ENCODE results near the gene SRPK2.
"Not testable (repeated sequence)": the region's sequence is repeated elsewhere in the genome, so short reads cannot be mapped to it uniquely, and the experiment has no call there.

SRPK2 gene

DNA sequence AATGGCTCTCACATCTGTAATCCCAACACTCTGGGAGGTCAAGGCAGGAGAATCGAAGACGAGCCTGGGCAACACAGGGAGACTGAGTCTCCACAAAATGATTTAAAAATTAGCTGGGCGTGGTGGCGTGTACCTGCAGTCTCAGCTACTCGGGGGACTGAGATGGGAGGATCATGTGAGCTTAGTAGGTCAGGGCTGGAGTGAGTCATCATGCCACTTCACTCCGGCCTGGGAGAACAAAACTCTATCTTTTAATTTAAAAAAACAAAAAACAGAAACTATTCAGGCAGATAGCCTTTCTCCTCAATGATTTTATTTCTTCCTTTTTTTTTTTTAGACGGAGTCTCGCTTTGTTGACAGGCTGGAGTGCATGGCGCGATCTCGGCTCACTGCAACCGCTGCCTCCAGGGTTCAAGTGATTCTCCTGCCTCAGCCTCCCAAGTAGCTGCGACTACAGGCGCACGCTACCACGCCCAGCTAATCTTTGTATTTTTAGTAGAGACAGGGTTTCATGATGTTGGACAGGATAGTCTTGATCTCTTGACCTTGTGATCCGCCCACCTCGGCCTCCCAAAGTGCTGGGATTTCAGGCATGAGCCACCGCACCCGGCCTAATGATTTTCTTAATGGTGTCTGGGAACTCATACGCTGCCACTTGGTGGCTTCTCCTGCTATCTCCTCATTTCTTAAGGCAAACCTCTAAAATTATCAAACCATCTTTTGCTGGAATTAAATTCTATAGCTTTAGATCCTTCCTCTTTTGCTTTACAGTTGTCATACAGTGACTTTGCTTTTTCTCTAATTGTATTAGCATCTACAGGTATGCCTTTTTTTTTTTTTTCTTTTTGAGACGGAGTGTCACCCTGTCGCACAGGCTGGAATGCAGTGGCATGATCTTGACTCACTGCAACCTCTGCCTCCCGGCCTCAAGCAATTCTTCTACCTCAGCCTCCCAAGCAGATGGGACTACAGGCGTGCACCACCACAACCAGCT lies 22.9 kb downstream of the SRPK2 start:
- DNase-seq (ENCODE audit: low read depth in 1 of 2, low spot score in 1 of 2) = no peak
- in situ Hi-C loops (cut with HindIII; ENCODE audit: low pct_unique_long_range_greater_than_20kb, low sequenced_read_pairs) = no loop called here
- TF ChIP-seq JUND (IDR thresholded peaks at IDR 0.05; ENCODE audit: low read depth) = no peak

DNA sequence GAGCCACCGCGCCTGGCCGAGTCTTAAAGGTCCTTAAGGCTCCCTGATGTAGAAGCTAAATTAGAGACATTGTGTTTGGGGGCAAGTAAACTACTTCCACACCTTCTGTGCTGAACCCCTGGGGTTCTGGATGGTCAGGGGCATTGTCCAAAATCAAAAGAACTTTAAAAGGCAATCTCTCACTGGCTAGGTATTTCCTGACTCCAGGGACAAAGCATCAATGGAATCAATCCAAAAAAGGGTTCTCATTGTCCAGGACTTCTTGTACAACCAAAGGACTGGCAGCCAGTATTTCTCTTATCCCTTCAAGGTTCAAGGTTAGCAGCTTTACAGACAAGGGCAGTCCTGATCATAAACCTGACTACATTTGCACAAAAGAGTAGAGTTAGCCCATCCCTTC lies 24.0 kb downstream of the SRPK2 start:
- no peak for DNase-seq (ENCODE audit: low read depth in 1 of 2, low spot score in 1 of 2)
- in situ Hi-C loops (cut with HindIII; ENCODE audit: low pct_unique_long_range_greater_than_20kb, low sequenced_read_pairs) = no loop called here
- no peak for TF ChIP-seq JUND (IDR thresholded peaks at IDR 0.05; ENCODE audit: low read depth)

GRCh38 chr7:105363657-105364056 lies 25.1 kb downstream of the SRPK2 start:
- in situ Hi-C loops (cut with HindIII; ENCODE audit: low pct_unique_long_range_greater_than_20kb, low sequenced_read_pairs); DNase-seq (ENCODE audit: low read depth in 1 of 2, low spot score in 1 of 2): not testable (repeated sequence)

GRCh38 chr7:105362685-105363084 lies 26.0 kb downstream of the SRPK2 start:
- in situ Hi-C loops (cut with HindIII; ENCODE audit: low pct_unique_long_range_greater_than_20kb, low sequenced_read_pairs); DNase-seq (ENCODE audit: low read depth in 1 of 2, low spot score in 1 of 2): not testable (repeated sequence)

DNA sequence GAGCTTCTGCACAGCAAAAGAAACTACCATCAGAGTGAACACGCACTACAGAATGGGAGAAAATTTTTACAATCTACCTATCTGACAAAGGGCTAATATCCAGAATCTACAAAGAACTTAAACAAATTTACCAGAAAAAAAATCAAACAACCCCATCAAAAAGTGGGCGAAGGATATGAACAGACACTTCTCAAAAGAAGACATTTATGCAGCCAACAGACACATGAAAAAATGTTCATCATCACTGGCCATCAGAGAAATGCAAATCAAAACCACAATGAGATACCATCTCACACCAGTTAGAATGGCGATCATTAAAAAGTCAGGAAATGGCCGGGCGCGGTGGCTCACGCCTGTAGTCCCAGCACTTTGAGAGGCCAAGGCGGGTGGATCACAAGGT lies 26.7 kb downstream of the SRPK2 start:
- DNase-seq (ENCODE audit: low read depth in 1 of 2, low spot score in 1 of 2); in situ Hi-C loops (cut with HindIII; ENCODE audit: low pct_unique_long_range_greater_than_20kb, low sequenced_read_pairs): not testable (repeated sequence)

- DNase-seq (ENCODE audit: low read depth in 1 of 2, low spot score in 1 of 2); in situ Hi-C loops (cut with HindIII; ENCODE audit: low pct_unique_long_range_greater_than_20kb, low sequenced_read_pairs): not testable (repeated sequence)
These were observed 28.6 kb downstream of the SRPK2 start for GRCh38 chr7:105360149-105360548.

- no peak for TF ChIP-seq JUND (IDR thresholded peaks at IDR 0.05; ENCODE audit: low read depth)
- in situ Hi-C loops (cut with HindIII; ENCODE audit: low pct_unique_long_range_greater_than_20kb, low sequenced_read_pairs) = no loop called here
- DNase-seq (ENCODE audit: low read depth in 1 of 2, low spot score in 1 of 2) = no peak
These were observed 33.0 kb downstream of the SRPK2 start for GRCh38 chr7:105355701-105356100.

- DNase-seq (ENCODE audit: low read depth in 1 of 2, low spot score in 1 of 2) = no peak
- in situ Hi-C loops (cut with HindIII; ENCODE audit: low pct_unique_long_range_greater_than_20kb, low sequenced_read_pairs) = no loop called here
- no peak for TF ChIP-seq JUND (IDR thresholded peaks at IDR 0.05; ENCODE audit: low read depth)
These were observed 34.3 kb downstream of the SRPK2 start for GRCh38 chr7:105354383-105354782.

- no peak for DNase-seq (ENCODE audit: low read depth in 1 of 2, low spot score in 1 of 2)
- no peak for TF ChIP-seq JUND (IDR thresholded peaks at IDR 0.05; ENCODE audit: low read depth)
- in situ Hi-C loops (cut with HindIII; ENCODE audit: low pct_unique_long_range_greater_than_20kb, low sequenced_read_pairs) = no loop called here
These were observed 34.9 kb downstream of the SRPK2 start for GRCh38 chr7:105353752-105354328.

DNA sequence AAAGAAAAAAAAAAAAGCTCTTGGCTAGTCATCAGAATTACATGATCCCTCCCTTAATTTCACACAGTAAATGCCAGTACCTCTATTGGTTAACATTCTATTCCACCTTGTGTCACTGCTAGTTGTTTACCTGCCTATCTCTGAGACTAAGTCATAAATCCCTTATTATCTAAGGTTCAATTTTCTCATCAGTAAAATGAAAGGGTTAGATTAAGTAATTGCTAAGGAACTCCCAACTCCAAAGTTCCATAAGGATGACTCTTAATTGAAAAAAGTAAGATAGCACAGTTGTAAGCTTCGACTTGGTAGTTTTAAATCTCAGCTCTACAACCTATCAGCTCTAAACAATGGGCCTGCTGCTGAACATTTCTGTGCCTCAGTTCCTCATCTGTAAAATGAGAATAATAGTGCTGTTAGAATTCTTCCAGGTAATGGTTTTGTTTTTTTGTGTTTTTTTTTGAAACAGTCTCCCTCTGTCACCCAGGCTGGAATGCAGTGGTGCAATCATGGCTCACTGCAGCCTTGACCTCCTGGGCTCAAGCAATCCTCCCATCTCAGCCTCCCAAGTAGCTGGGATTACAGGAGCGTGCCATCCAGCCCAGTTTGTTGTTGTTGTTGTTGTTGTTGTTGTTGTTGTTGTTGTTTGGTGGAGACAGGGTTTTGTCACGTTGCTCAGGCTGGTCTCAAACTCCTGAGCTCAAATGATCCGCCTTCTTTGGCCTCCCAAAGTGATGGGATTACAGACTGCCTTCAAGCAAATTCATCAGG lies 35.6 kb downstream of the SRPK2 start:
- TF ChIP-seq JUND (IDR thresholded peaks at IDR 0.05; ENCODE audit: low read depth) = no peak
- DNase-seq (ENCODE audit: low read depth in 1 of 2, low spot score in 1 of 2) = no peak
- in situ Hi-C loops (cut with HindIII; ENCODE audit: low pct_unique_long_range_greater_than_20kb, low sequenced_read_pairs) = no loop called here

DNA sequence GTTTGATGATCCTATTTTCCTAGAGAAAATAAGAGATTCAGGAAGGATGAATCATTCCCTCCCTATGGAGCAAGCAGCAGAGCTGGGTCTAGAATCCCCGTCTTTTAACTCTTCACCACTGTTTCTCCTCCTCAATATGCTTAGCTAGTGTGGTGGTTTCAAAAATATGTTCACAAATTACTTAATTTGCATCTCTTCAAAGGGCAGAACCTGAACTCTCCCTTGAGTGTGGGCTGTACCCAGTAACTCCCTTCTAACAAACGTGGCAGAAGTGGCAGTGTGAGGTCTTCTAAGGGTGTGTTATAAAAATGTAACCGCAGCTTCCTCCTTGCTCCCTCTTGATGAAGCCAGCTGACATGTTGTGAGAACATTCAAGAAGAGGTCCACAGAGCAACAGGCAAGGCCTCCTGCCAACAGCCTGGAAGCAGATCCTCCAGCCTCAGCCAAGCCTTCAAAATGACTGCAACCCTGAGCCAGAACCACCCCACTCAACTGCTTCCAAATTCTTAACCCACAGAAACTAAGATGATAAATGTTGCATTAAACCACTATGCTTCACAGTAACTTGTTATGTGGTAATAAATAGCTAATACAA lies 36.6 kb downstream of the SRPK2 start:
- no peak for DNase-seq (ENCODE audit: low read depth in 1 of 2, low spot score in 1 of 2)
- in situ Hi-C loops (cut with HindIII; ENCODE audit: low pct_unique_long_range_greater_than_20kb, low sequenced_read_pairs) = no loop called here
- TF ChIP-seq JUND (IDR thresholded peaks at IDR 0.05; ENCODE audit: low read depth) = no peak

- no peak for DNase-seq (ENCODE audit: low read depth in 1 of 2, low spot score in 1 of 2)
- in situ Hi-C loops (cut with HindIII; ENCODE audit: low pct_unique_long_range_greater_than_20kb, low sequenced_read_pairs) = no loop called here
- TF ChIP-seq JUND (IDR thresholded peaks at IDR 0.05; ENCODE audit: low read depth) = no peak
These were observed 37.8 kb downstream of the SRPK2 start for GRCh38 chr7:105350906-105351305.

GRCh38 chr7:105348177-105348576 lies 40.5 kb downstream of the SRPK2 start:
- in situ Hi-C loops (cut with HindIII; ENCODE audit: low pct_unique_long_range_greater_than_20kb, low sequenced_read_pairs); DNase-seq (ENCODE audit: low read depth in 1 of 2, low spot score in 1 of 2): not testable (repeated sequence)
